Stimulated activated CD4-positive, alpha-beta T cell treated with anti-CD3 and anti-CD28 coated beads, Interleukin-1b, Interleukin-23, amount 100 ng/mL, for 1 hour (primary cell): Measurements from ENCODE around the gene CD9.
"Not testable (repeated sequence)": the region's sequence is repeated elsewhere in the genome, so short reads cannot be mapped to it uniquely, and the experiment has no call there.

ENCODE experiments used
- DNase-seq, 2 donors: peaks; one replicate each; pipeline ENCODE4 v3.0.0-alpha.2; 2020; ENCODE audit warnings: low read depth in 2 of 2

Gene CD9

DNA sequence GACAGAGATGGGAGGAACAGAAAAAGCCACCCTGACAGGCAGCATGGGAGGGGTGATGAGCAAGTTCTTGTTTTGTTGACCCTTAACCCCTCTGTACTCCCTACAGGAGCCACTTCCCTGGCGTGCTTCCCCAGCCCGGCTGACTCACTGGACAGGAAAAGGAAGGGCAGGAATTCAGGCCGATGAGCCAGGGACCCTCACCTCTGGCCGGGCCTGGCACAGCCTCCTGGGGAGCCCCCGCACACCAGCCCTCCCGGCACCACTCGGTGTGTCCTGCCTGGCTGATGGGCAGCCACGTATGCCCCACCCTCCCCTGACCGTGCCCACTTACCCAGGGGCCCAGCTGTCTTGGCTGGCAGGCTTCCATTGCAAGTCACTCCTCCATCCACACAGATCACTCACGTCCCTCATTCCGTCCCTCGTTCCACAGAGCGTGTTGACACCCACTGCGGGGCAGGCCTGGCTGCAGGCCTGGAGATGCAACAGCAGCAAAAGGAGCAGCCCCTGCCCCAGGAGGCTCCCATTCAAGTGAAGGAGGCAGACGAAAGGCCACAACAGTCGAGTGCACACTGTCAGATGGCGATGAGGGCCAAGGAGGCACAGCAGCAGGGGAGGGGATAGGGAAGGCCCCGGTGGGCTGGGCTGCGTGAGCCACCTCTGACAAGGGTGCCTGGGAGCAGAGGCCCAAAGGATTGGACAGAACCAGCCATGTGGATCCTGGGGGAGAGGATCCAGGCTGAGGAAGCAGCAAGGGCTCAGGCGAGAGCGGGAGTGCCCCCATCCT, 19.7 kb upstream of the CD9 start:
- DNase-seq = no peak

GRCh38 chr12:6181166-6181565, 19.0 kb upstream of the CD9 start:
- DNase-seq = no peak

DNA sequence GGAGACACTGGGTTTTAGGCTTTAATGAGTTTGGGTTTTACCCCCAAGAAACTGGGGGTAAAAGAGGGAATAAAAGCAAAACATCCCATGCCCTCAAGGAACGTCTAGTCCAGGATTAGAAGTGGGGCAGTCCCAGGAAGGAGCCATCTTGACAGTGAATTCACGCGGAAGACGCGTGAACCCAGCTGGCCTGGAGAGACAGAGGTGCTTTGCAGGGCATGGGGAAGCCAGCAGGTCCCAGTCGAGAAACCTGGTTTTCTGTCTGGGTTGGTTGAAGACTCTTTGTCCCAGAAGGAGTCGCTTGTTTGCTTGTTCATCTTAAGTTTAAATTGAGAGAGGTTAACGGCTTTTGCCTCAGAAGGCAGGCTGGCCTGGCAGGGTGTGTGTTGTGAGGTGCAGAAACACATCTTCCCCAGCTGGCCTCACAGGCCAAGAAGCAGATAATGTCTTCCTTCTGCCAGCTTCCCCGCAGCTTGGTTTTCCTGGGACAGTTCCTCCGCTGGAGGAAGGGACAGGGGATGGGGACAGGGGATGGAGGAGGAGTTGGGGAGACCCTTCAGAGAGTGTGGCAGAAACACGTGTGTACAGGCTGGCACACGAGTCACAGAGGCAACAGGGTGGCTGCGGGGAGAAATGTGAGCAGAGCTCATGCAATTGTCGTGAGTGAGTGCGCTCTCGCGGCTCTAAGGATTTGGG, 18.5 kb upstream of the CD9 start:
- no peak for DNase-seq

- DNase-seq = no peak
Measured at GRCh38 chr12:6182279-6182898, 17.8 kb upstream of the CD9 start.

DNA sequence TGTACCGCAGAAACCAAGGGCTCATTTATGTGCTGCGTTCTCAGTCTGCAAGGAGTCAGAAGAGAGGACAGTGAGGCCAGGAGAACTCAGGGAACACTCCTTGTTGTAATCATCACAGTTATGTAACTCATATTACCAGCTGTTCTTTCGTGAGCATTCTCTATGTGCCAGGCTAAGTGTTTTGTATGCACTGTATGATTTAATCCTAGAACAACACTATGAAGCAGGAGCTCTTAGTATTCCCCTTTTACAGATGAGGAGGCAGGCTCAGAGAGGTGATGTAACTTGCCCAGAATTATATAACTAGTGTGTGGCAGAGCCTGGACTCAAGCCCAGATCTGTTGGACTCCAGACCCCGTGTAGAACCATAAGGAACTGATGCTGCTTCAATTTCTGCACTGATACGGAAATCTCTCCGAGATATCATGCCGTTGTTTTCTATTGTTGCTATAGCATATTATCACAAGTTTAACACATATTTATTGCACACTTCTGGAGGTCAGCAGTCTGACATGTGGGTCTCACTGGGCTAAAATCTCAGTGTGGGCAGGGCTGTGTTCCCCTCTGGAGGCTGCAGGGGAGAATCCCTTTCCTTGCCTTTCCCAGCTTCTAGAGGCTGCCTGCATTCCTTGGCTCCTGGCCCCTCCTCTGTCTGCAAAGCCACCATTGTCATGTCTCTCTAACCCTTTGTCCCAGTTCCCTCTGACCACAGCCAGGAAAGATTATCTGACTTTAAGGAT, 16.3 kb upstream of the CD9 start:
- DNase-seq = no peak

GRCh38 chr12:6185961-6186827, 14.0 kb upstream of the CD9 start:
- no peak for DNase-seq

GRCh38 chr12:6187948-6188793, 12.0 kb upstream of the CD9 start:
- DNase-seq = no peak

GRCh38 chr12:6189028-6189427, 11.2 kb upstream of the CD9 start:
- DNase-seq = no peak

DNA sequence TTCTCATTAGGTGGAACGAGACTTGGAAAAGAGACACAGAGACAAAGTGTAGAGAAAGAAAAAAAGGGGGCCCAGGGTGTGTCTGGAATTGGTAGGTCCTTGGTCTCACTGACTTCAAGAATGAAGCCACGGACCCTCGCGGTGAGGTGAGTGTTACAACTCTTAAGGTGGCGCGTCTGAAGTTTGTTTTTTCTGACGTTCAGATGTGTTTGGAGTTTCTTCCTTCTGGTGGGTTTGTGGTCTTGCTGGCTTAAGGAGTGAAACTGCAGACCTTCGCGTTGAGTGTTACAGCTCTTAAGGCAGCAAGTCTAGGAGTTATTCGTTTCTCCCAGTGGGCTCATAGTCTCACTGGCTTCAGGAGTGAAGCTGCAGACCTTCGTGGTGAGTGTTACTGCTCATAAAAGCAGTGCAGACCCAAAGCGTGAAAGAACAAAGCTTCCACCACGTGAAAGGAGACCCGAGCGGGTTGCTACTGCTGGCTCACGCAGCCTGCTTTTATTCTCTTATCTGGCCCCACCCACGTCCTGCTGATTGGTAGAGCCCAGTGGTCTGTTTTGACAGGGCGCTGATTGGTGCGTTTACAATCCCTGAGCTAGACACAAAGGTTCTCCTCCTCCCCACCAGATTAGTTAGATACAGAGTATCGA, 10.1 kb upstream of the CD9 start:
- DNase-seq = not testable (repeated sequence)

DNA sequence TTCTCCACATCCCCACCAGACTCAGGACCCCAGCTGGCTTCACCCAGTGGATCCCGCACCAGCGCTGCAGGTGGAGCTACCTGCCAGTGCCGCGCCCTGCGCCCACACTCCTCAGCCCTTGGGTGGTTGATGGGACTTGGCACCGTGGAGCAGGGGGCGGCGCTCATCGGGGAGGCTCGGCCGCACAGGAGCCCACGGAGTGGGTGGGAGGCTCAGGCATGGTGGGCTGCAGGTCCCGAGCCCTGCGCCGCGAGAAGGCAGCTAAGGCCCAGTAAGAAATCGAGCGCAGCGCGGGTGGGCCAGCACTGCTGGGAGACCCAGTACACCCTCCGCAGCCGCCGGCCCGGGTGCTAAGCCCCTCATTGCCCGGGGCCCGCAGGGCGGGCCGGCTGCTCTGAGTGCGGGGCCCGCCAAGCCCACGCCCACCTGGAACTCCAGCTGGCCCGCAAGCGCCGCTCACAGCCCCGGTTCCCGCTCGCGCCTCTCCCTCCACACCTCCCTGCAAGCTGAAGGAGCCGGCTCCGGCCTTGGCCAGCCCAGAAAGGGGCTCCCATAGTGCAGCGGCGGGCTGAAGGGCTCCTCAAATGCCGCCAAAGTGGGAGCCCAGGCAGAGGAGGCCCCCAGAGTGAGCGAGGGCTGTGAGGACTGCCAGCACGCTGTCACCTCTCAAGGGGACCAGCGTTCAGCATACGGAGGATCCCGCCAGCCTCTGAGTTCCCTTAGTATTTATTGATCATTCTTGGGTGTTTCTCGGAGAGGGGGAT, 9.3 kb upstream of the CD9 start:
- not testable (repeated sequence) for DNase-seq

GRCh38 chr12:6192604-6193380, 7.4 kb upstream of the CD9 start:
- no peak for DNase-seq

DNA sequence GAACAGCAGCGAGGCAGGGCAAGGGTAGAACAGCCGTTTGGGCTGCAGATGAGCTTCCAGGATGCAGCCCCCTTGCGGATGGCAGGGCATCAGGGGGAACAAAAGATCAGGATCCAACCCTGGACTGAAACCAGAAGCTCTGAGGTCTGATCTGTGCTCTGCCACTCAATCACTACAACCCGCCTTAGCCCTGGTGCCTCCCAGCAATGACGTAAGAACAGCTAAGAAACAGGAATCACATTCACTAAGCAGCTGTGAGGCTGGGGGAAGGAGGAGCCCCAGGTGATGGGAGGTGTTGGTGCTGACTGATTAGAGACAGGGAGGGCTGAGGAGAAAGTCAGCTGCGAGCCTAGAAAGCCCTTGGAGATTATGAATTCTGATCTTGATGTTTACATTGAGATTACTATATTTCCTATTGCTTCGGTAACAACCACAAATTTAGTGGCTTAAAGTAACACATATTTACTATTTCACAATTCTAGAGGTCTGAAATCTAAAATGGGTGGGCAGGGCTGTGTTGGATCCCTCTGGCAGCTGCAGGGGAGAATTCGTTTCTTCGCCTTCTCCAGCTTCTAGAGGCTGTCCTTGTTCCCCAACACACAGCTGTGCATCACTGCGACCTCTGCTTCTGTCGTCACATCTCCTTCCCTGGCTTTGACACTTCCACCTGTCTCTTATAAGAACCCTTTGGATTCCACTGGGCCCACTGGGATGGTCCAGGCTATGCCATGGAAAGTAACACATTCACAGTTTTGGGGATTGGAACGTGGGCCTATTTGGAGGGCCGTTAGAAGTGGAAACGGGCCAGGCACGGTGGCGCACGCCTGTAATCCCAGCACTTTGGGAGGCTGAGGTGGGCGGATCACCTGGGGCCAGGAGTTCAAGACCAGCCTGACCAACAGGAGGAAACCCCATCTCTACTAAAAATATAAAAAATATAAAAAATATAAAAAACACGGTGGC, 6.1 kb upstream of the CD9 start:
- DNase-seq = no peak

DNA sequence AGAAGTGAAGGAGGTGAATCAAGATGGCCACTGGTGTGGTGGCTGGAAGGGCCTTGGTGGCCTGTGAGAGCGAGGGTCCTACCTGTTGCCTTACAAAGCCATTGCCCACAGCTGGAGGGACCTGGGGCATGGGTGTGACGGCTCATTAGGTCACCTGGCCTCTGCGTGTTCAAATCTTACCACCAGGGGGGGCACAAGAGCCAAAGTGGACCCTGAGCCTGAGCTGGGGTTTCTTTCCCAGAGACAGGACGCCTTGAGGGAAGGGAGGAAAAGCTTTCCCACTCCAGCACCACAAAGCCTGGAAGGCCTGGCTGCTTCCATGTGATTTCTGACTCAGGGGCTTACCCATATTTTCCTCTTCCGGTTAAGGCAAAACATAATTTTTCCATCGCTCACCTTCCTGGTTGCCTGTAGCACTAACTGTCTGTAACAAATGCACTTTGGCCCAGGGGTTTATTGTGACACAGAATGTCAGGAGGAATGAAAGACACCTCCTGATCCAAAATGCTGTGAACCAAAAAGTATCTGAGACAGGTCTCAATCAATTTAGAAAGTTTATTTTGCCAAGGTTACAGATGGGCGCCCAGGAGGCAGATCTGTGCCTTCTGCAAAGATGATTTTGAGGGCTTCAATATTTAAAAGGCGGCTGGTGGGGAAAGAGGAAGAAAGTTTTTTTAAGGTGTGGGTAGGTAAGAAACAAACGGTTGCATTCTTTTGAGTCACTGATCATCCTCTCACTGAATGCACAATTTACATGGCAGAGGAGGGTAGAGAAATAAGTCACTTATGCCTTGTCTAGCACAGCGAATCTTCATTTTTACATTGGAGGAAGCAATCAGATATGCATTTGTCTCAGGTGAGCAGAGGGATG, 4.3 kb upstream of the CD9 start:
- peak; percentile 37 to 67 for DNase-seq

DNA sequence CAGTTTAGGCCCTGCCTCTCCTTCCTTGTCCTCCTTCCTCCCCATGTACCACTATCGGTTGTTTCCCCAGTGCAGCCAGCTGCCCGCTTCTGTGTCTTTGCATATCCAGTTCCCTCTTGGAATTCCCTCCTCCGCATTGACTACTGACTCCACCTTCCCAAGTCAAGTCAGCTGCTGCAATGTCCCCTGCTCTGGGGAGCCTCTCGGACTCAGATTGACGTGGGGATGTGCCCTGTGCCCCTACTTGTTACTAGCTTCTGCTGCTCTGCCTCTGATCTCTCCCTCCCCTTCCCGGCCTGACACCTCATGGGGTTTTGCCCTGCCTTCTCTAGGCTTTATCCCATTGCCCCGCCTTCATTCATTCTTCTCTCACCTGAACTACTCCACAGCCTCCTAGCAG, 2.1 kb upstream of the CD9 start:
- no peak for DNase-seq

GRCh38 chr12:6198556-6198955, 1.6 kb upstream of the CD9 start:
- no peak for DNase-seq

- no peak for DNase-seq
Measured at GRCh38 chr12:6198985-6199530, 1.1 kb upstream of the CD9 start.
